Epithelial cell of esophagus (primary cell): ENCODE results near the gene DNAH14.
"Not testable (repeated sequence)": the region's sequence is repeated elsewhere in the genome, so short reads cannot be mapped to it uniquely, and the experiment has no call there.

Experiments
- DNase-seq: peaks from one replicate; pipeline ENCODE4 v3.0.0; 2010; ENCODE audit warnings: low read depth
- H3K4me3 ChIP-seq: 2 replicates; pipeline ENCODE4 v1.5.1; 2011; ENCODE audit warnings: mild to moderate bottlenecking, low read length, control low read depth
- CTCF ChIP-seq: IDR thresholded peaks from 2 replicates; pipeline ENCODE4 v1.5.1; 2011; ENCODE audit warnings: low read depth, mild to moderate bottlenecking, low read length, control low read depth, inconsistent platforms; ENCODE audit not compliant: insufficient read depth; ENCODE audit errors: missing control alignments

Gene DNAH14

GRCh38 chr1:225378880-225379279 lies 449.4 kb downstream of the DNAH14 start:
- no peak overlapping the region for H3K4me3 ChIP-seq
- DNase-seq, result peak; percentile 98
- peak; percentile 8 for TF ChIP-seq CTCF

GRCh38 chr1:225380691-225381090 lies 451.2 kb downstream of the DNAH14 start:
- no peak for TF ChIP-seq CTCF
- no peak for DNase-seq
- no peak overlapping the region for H3K4me3 ChIP-seq

GRCh38 chr1:225386860-225387259 lies 457.4 kb downstream of the DNAH14 start:
- DNase-seq, result not testable (repeated sequence)

GRCh38 chr1:225388372-225388771 lies 458.9 kb downstream of the DNAH14 start:
- TF ChIP-seq CTCF, result no peak
- no peak for DNase-seq
- H3K4me3 ChIP-seq, result no peak overlapping the region

More at GRCh38 chr1:225386860-225387259, 457.4 kb downstream of the DNAH14 start:
- H3K4me3 ChIP-seq, result not testable (repeated sequence)

GRCh38 chr1:225389843-225390242 lies 460.4 kb downstream of the DNAH14 start:
- no peak overlapping the region for H3K4me3 ChIP-seq
- no peak for DNase-seq
- TF ChIP-seq CTCF, result no peak

GRCh38 chr1:225396357-225396756 lies 466.9 kb downstream of the DNAH14 start:
- DNase-seq, result no peak
- H3K4me3 ChIP-seq, result no peak overlapping the region
- TF ChIP-seq CTCF, result no peak

- TF ChIP-seq CTCF, result no peak
- no peak overlapping the region for H3K4me3 ChIP-seq
- DNase-seq, result no peak
Observed at GRCh38 chr1:225400968-225401367, 471.5 kb downstream of the DNAH14 start.
